ENCODE measurements around the gene UHRF2. TPM values are rescaled to one million over a fixed set of nuclear protein-coding genes. Genes with fewer than 3 reads are reported as not detected.
A peak's percentile ranks its signal among the peaks of the same experiment; 100 is the strongest.
"Not testable (repeated sequence)": the region's sequence is repeated elsewhere in the genome, so short reads cannot be mapped to it uniquely, and the experiment has no call there.

UHRF2 gene
- total RNA-seq, 1 donor from 2014 or later = 89.9 TPM

DNA sequence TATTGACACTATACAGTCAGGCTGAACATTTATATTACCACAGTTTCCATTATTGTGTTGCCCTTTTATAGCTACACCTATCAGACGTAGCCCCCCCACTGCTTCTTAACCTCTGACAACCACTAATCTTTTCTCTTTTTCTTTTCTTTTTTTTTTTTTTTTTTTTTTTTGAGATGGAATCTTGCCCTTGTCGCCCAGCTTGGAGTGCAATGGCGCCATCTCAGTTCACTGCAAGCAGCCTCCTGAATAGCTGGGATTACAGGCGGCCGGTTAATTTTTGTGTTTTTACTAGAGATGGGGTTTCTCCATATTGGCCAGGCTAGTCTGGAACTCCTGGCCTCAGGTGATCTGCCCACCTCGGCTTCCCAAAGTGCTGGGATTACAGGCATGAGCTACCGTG, 75.4 kb downstream of the UHRF2 start:
- DNase-seq (ENCODE audit: low read depth, low spot score) = no peak

- DNase-seq (ENCODE audit: low read depth, low spot score) = no peak
Measured at GRCh38 chr9:6489099-6489498, 76.1 kb downstream of the UHRF2 start.

DNA sequence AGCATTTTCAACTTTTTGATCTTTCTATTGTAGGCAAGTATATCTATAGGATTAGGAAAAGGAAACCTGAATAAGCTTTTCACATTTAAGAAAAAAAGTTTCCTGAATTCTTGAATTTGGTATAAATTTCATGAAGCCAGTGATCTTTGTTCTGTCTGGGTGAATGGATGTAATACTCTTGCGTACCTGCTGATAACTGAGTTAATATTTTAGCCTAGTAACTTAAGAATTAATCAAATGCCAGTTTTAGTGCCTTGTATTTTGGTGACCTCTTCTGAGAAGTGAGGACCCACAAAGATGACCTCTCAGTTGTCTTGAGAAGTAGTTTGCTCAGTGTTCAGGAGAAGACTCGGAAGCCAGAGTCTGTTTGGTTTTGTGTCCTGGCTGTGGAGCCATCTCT, 77.9 kb downstream of the UHRF2 start:
- no peak for DNase-seq (ENCODE audit: low read depth, low spot score)

DNA sequence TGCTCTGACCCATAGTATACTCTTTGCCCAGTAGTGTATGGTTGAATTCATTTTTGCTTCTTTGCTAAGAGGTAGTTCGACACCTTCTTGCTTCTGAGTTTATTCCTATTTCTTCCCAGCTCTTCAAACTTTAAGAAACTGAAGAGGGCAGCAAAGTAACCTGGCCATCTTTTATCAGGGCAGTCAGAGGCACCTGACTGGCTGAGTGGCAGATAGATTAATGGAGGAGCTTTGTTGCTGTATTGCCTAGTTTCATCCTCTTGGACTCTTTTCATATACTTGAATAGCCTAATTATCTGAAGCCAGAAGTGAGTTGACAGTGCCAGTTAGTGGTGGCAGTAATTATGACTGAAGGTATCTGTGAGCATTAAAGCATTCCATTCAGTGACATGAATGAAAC, 82.5 kb downstream of the UHRF2 start:
- DNase-seq (ENCODE audit: low read depth, low spot score) = no peak

GRCh38 chr9:6498982-6499381, 86.0 kb downstream of the UHRF2 start:
- DNase-seq (ENCODE audit: low read depth, low spot score) = no peak

GRCh38 chr9:6501526-6502210, 88.7 kb downstream of the UHRF2 start:
- DNase-seq (ENCODE audit: low read depth, low spot score) = no peak

- DNase-seq (ENCODE audit: low read depth, low spot score) = no peak
Measured at GRCh38 chr9:6502399-6502798, 89.4 kb downstream of the UHRF2 start.

DNA sequence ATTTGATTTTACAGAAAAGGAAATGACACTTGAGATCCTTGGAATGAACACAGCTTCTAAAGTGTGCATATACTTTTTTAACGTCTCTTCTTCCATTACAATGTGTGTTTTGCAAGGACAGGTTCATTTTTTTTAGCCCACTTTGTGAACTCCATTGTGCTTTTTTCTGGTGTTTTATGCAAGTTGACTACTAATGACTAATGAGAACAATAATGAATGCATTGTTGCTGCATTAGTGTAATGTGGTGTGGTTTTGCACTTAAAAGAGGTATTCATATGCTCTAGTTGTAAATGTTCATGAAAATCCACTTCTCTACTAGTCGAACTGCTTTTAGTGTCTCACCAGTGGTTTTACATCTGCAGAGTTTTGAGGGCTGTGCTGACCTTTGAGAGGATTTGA, 93.6 kb downstream of the UHRF2 start:
- DNase-seq (ENCODE audit: low read depth, low spot score) = no peak

- DNase-seq (ENCODE audit: low read depth, low spot score) = no peak
Measured at GRCh38 chr9:6512085-6512657, 99.2 kb downstream of the UHRF2 start.

- no peak for DNase-seq (ENCODE audit: low read depth, low spot score)
Measured at GRCh38 chr9:6522263-6522662, 109.3 kb downstream of the UHRF2 start.

DNA sequence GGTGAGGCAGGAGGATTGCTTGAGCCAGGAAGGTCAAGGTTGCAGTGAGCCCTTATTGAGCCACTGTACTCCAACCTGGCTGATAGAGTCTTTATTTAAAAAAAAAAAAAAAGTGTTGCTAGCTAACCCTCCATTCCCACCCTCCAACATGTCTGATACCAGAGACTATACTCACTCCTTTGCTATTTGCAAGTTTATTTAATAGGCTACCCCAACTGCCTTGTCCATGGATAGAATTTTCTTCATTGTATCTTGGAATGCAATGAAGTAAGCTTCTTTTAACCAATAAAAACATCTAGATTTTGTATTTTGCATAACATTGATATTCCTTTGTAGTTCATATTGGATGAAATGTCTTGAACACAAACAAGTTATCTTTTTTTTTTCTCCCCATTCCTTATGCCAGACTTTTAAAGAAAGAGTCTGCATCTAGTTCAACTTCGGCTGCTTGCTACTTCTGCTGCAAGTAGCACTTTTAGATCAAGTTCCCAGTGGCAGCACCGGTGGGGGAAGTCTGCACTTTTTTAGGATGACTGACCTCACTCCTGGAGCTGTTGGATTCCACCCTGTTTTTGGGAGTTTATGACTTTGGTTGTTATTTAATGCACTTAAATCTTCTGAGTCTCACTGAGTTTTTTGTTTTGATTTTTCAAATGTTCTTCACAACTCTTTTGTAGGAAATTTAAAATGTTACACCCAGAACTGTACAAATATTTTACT, 112.5 kb downstream of the UHRF2 start:
- no peak for DNase-seq (ENCODE audit: low read depth, low spot score)

DNA sequence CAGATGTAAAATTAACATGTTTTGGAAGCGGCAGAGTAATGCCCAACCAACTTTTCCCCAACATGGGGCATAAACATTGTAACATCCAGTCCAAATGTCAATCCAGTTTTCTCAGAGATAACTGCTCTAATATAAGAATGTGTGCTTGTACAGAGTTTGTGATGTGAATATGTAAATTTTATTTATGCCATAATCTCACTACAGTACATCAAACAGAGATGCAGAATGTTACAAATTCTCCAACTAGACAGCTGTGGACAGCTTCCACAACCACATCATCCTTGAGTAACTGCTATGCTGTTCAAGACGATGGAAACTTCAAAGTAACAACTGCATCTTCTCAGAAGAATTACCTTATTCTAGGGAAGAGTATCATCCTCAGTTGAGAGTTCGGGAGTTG, 122.6 kb downstream of the UHRF2 start:
- DNase-seq (ENCODE audit: low read depth, low spot score) = no peak

DNA sequence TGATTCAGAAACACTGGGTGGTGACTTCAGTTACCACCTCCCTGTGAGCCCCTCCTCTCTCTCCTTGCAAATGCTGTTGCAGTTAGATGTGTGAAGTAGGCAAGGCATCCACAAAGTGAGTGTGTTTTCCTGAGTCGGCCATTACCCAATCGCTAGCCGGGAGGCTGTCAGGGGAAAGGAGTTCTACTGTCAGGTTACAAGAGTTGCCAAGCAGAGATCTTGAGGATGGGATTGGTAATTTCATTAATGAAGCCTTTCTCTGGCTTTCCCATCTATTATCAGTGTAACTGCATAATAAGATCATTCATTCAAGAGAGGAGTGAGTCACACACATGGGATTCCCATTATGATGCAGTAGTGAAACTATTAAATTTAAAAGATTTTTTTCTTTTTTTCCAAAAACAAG, 125.7 kb downstream of the UHRF2 start:
- DNase-seq (ENCODE audit: low read depth, low spot score) = no peak

GRCh38 chr9:6542617-6543016, 129.6 kb downstream of the UHRF2 start:
- not testable (repeated sequence) for DNase-seq (ENCODE audit: low read depth, low spot score)

DNA sequence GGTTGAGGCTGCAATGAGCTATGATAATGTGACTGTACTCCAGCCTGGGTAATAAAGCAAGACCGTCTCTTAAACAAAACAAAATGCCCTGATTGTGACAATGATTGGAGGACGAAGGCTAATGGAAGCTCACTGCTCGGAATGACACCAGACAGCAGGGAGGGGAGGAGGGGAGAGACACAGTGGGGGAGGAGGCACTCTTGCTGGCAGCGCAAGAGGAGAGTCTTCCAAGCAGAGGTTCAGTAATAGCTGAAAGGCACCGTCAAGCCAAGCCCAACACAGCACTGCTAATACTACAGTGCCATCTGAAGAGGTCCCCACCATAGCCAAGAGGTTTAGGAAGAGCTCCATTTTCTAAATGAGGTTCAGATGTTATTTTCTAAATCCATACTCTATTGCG, 130.2 kb downstream of the UHRF2 start:
- no peak for DNase-seq (ENCODE audit: low read depth, low spot score)

- DNase-seq (ENCODE audit: low read depth, low spot score) = no peak
Measured at GRCh38 chr9:6545017-6545691, 132.2 kb downstream of the UHRF2 start.

DNA sequence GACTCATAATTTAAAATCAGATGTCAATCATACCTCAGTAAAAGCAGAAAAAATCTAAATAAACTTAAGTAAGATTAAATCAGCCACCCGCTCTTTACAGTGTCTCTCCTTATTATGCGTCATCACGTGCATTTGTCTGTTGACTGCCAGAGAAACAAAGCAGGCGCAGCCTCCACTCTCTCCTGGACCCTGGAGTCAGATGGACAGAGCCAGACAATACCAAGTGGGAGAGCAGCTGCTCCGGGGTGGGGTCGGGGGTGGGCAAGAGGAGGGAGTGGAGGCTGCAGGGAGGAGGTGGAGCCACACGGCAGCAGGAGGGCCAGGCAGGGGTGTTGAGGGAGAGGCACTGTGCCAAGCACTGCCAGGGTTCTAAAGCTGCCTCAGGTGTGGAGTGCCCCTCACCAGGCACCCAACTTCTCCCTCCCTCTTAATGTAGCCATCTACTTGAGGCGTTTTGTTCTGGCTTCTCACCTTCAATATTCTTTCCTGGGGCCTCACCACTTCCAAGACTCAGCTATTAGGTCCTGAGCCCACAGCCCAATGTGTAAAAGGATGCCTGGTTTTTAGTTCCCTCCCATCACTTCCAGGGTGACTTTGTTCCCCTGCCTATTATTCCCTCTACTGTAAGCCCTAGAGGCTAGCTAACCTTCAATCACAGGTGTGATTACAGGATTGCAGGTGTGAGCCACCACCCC, 136.3 kb downstream of the UHRF2 start:
- DNase-seq (ENCODE audit: low read depth, low spot score) = no peak

GRCh38 chr9:6551136-6551535, 138.1 kb downstream of the UHRF2 start:
- no peak for DNase-seq (ENCODE audit: low read depth, low spot score)

GRCh38 chr9:6552033-6552432, 139.0 kb downstream of the UHRF2 start:
- DNase-seq (ENCODE audit: low read depth, low spot score) = no peak

GRCh38 chr9:6552498-6553121, 139.6 kb downstream of the UHRF2 start:
- peak; percentile 77 for DNase-seq (ENCODE audit: low read depth, low spot score)

GRCh38 chr9:6553866-6554265, 140.9 kb downstream of the UHRF2 start:
- DNase-seq (ENCODE audit: low read depth, low spot score) = no peak
